Cardiac muscle cell (in vitro differentiated cells and primary cell): ENCODE data around the gene CIP2A. TPM values are rescaled to one million over a fixed set of nuclear protein-coding genes. Genes with fewer than 3 reads are reported as not detected.
"Not testable (repeated sequence)": the region's sequence is repeated elsewhere in the genome, so short reads cannot be mapped to it uniquely, and the experiment has no call there.

ENCODE experiments used
- DNase-seq, 2 donors: peaks; one replicate each; pipeline versions ENCODE4 v3.0.0 to v3.0.0-alpha.2; 2010 to 2017; ENCODE audit warnings: low read depth in 1 of 2, low spot score in 1 of 2
- H3K27ac ChIP-seq: fragments of 200-600 bp; sonication (generic); 2 replicates; pipeline ENCODE4 v1.5.1; 2016
- H3K27me3 ChIP-seq: fragments of 200-600 bp; sonication (generic); 2 replicates; pipeline ENCODE4 v1.6.0; 2016; ENCODE audit warnings: control low read depth
- H3K36me3 ChIP-seq: fragments of 200-600 bp; sonication (generic); 2 replicates; pipeline ENCODE4 v1.5.1; 2016; ENCODE audit warnings: control low read depth
- H3K4me1 ChIP-seq: fragments of 200-600 bp; sonication (generic); 2 replicates; pipeline ENCODE4 v1.8.1; 2017; ENCODE audit warnings: low read depth, mild to moderate bottlenecking, mixed run types
- H3K4me3 ChIP-seq: fragments of 200-600 bp; sonication (generic); 2 replicates; pipeline ENCODE4 v1.5.1; 2016; ENCODE audit warnings: mild to moderate bottlenecking
- H3K9me3 ChIP-seq: fragments of 200-600 bp; sonication (generic); 2 replicates; pipeline ENCODE4 v1.5.1; 2017; ENCODE audit warnings: low read depth, mild to moderate bottlenecking, control low read depth
- polyA plus RNA-seq: library from polyadenylated mRNA; unstranded; fragments of >200 nt; fragmentation: Nextera tagmentation; extraction: Ambion mirVana; gene quantifications from 2 replicates; pipeline ENCODE4 v1.2.1, GENCODE V29; 2016
- total RNA-seq: library from RNA; depleted of rRNA; stranded (reverse); fragments of >200 nt; gene quantifications from 2 replicates; pipeline ENCODE4 v1.2.3, GENCODE V29; 2016
- TF ChIP-seq, protein P1 (sequence below): IDR thresholded peaks from 2 replicates; pipeline ENCODE4 v1.5.1; 2012; ENCODE audit warnings: low read depth, mild to moderate bottlenecking, low read length

The CIP2A gene
- total RNA-seq (4.1 and 12.2 TPM in 2 replicates), polyA plus RNA-seq (8.1 and 16.1 TPM in 2 replicates)

GRCh38 chr3:108589081-108589997 is at the start of gene CIP2A, which contains the start of gene DZIP3:
Gene CIP2A, minus strand, starts transcription at chr3:108589438. Its CDS starts 63 bp downstream, at chr3:108589375.
Gene DZIP3, plus strand, starts transcription at chr3:108589722. Its CDS starts 15,685 bp downstream, at chr3:108605407.
- TF ChIP-seq, protein P1, sequence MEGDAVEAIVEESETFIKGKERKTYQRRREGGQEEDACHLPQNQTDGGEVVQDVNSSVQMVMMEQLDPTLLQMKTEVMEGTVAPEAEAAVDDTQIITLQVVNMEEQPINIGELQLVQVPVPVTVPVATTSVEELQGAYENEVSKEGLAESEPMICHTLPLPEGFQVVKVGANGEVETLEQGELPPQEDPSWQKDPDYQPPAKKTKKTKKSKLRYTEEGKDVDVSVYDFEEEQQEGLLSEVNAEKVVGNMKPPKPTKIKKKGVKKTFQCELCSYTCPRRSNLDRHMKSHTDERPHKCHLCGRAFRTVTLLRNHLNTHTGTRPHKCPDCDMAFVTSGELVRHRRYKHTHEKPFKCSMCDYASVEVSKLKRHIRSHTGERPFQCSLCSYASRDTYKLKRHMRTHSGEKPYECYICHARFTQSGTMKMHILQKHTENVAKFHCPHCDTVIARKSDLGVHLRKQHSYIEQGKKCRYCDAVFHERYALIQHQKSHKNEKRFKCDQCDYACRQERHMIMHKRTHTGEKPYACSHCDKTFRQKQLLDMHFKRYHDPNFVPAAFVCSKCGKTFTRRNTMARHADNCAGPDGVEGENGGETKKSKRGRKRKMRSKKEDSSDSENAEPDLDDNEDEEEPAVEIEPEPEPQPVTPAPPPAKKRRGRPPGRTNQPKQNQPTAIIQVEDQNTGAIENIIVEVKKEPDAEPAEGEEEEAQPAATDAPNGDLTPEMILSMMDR: no peak
- Histone ChIP-seq H3K4me1 (peaks cover 10% of the 10 kb centered on the region), H3K27me3 (no peaks in the 10 kb centered on the region), H3K27ac (peak within 1 kb of the TSS; percentile 95), H3K9me3 (no peaks in the 10 kb centered on the region), H3K36me3 (no peaks in the 10 kb centered on the region), H3K4me3 (peak within 1 kb of the TSS; percentile 55)
- DNase-seq: peak; percentile 95 to 98

DNA sequence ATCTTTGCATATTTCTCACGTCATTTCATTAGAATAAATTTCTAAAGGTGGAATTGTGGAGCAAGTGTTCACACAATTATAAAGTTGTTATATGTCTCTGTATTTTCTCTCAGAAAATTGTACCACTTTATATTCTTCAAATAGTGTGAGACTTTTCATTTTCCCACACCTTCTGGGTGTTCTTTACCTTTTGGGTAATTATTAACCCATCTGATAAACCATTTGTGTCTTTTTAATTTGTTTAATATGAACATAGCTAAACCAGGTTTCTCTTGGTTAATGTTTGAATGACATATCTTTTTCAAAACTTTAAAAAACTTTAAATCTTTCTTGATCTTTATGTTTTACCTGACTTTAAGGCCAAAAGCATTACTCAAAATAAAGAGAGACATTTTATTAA is 40.7 kb upstream of the CIP2A start:
- Histone ChIP-seq H3K36me3 (peaks cover 33% of the 10 kb centered on the region), H3K9me3 (no peaks in the 10 kb centered on the region), H3K27ac (no peak overlapping the region), H3K4me1 (no peaks in the 10 kb centered on the region), H3K4me3 (no peak overlapping the region), H3K27me3 (no peaks in the 10 kb centered on the region)
- DNase-seq: no peak
- TF ChIP-seq, protein P1: no peak

DNA sequence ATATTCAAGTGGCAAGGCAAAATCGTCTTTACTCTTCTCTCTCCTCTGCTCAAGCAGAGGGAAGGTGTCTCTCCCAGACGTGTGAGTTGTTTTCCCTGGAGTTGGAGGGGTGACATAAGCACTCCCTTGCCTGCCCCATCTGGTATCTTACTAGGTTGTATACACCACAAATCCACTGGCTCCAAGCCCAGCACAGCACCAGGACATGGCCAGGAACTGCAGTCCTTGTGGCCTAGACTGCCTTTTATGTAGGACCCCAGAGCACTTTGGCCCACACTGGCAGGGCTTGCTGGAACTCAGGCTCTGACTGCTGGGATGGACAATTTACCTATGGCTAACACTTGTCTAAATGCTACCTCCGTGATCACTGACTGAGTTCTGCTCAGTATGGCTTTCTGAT is 34.3 kb upstream of the CIP2A start:
- no peaks in the 10 kb centered on the region for H3K9me3 ChIP-seq
- no peaks in the 10 kb centered on the region for H3K27me3 ChIP-seq
- H3K4me1 ChIP-seq: no peaks in the 10 kb centered on the region
- no peak for DNase-seq
- TF ChIP-seq, protein P1: no peak
- peaks cover 11% of the 10 kb centered on the region for H3K36me3 ChIP-seq
- no peak overlapping the region for H3K27ac ChIP-seq
- H3K4me3 ChIP-seq: no peak overlapping the region

GRCh38 chr3:108620250-108620649 is 31.0 kb upstream of the CIP2A start:
- TF ChIP-seq, protein P1: no peak
- no peak overlapping the region for H3K4me3 ChIP-seq
- no peaks in the 10 kb centered on the region for H3K27me3 ChIP-seq
- H3K9me3 ChIP-seq: no peaks in the 10 kb centered on the region
- peaks cover 5% of the 10 kb centered on the region for H3K36me3 ChIP-seq
- no peak overlapping the region for H3K27ac ChIP-seq
- H3K4me1 ChIP-seq: no peaks in the 10 kb centered on the region
- no peak for DNase-seq

DNA sequence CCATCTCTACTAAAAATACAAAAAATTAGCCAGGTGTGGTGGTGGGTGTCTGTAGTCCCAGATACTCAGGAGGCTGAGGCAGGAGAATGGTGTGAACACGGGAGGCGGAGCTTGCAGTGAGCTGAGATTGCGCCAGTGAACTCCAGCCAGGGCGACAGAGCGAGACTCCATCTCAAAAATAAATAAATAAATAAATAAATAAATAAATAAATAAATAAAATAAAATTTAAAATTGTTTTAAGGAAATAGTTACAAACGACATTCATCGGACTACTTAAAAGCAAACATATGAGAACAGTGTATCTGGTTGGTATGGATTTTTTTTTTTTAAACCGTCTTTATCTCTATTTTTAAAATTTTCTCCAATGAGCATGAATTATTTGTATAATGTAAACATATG is 26.9 kb upstream of the CIP2A start:
- H3K36me3 ChIP-seq, H3K27me3 ChIP-seq, H3K4me1 ChIP-seq, H3K9me3 ChIP-seq, H3K27ac ChIP-seq, H3K4me3 ChIP-seq, DNase-seq: not testable (repeated sequence)

- no peaks in the 10 kb centered on the region for H3K27me3 ChIP-seq
- no peaks in the 10 kb centered on the region for H3K36me3 ChIP-seq
- no peak overlapping the region for H3K4me3 ChIP-seq
- no peaks in the 10 kb centered on the region for H3K4me1 ChIP-seq
- H3K9me3 ChIP-seq: no peaks in the 10 kb centered on the region
- no peak for DNase-seq
- TF ChIP-seq, protein P1: no peak
- no peak overlapping the region for H3K27ac ChIP-seq
Measured at GRCh38 chr3:108610651-108611050, 21.4 kb upstream of the CIP2A start.
